Measurements from ENCODE around the gene TPCN1. TPM values are rescaled to one million over a fixed set of nuclear protein-coding genes. Genes with fewer than 3 reads are reported as not detected.

TPCN1 gene
- total RNA-seq, 1 experiment from 2014 or later, result 13.5 TPM

- H4K5ac ChIP-seq (ENCODE audit: insufficient read length, low read depth, low read length), result no peak overlapping the region
- Mint-ChIP-seq H3K27ac (no peak overlapping the region), H3K36me3 (ENCODE audit: insufficient read depth in 1 of 3, low read depth in 3 of 3) (no peaks in the 10 kb centered on the region), H3K9me3 (no peaks in the 10 kb centered on the region), H3K4me3 (no peak overlapping the region), H3K4me1 (peaks cover 7 to 17% of the 10 kb centered on the region in 2 experiments), H3K27me3 (ENCODE audit: low read depth) (peaks cover 8% of the 10 kb centered on the region)
- no peak overlapping the region for H3K14ac ChIP-seq (ENCODE audit: insufficient read depth, low read length)
- no peak for DNase-seq
- no peaks in the 10 kb centered on the region for H3K27me3 ChIP-seq (ENCODE audit: insufficient read depth, low read length)
- H3T11ph ChIP-seq (ENCODE audit: low read length), result no peak overlapping the region
- no peak for TF ChIP-seq CTCF (conservative IDR thresholded peaks at IDR 0.05)
- H4K8ac ChIP-seq (replicated peaks; ENCODE audit: insufficient read length, low read depth, low read length), result no peak overlapping the region
- H3K56ac ChIP-seq (ENCODE audit: insufficient read length, low read depth, low read length), result no peak overlapping the region
- WGBS (ENCODE audit: extremely low coverage, insufficient read length, low lambda C conversion rate), result no CpG with 5 or more reads among the region's 5 CpGs
- no peak overlapping the region for H3K9ac ChIP-seq (ENCODE audit: extremely low read depth, insufficient read length, low read length)
- no peak overlapping the region for H2AK5ac ChIP-seq (ENCODE audit: insufficient read length, low read length)
- no peaks in the 10 kb centered on the region for H3K9me3 ChIP-seq (ENCODE audit: control insufficient read depth, low read depth, low read length)
- no peaks in the 10 kb centered on the region for H3K79me2 ChIP-seq (ENCODE audit: insufficient read depth, low read length)
- H2BK120ac ChIP-seq (ENCODE audit: low read depth, low read length, poor library complexity, severe bottlenecking), result no peak overlapping the region
- H3K27ac ChIP-seq (ENCODE audit: insufficient read length, low read depth, low read length), result no peak overlapping the region
- H2BK15ac ChIP-seq (ENCODE audit: low read depth, low read length), result no peak overlapping the region
- H4K20me1 ChIP-seq (ENCODE audit: control insufficient read depth, insufficient read depth, insufficient read length), result no peaks in the 10 kb centered on the region
- H3K4me1 ChIP-seq (ENCODE audit: insufficient read depth, low read length), result no peaks in the 10 kb centered on the region; the same call in 1 of the 2 replicates
- H2BK5ac ChIP-seq (ENCODE audit: insufficient read length, low read length), result no peak overlapping the region
- no peak overlapping the region for H3K18ac ChIP-seq (ENCODE audit: insufficient read length, low read depth, low read length)
- no peak overlapping the region for H2AFZ ChIP-seq (ENCODE audit: low read length)
- H3K4me2 ChIP-seq (ENCODE audit: insufficient read depth, insufficient read length, low read length), result no peak overlapping the region
- H2BK12ac ChIP-seq (ENCODE audit: insufficient read length, low read depth, low read length), result no peak overlapping the region
- no peaks in the 10 kb centered on the region for H3K23me2 ChIP-seq (ENCODE audit: insufficient read length, low read depth, low read length, poor library complexity, severe bottlenecking)
- no peak overlapping the region for H3K23ac ChIP-seq (ENCODE audit: insufficient read length, low read depth, low read length)
- H2BK20ac ChIP-seq (ENCODE audit: low read depth, low read length, poor library complexity, severe bottlenecking), result no peak overlapping the region
- H3K79me1 ChIP-seq (ENCODE audit: insufficient read depth, low read depth, low read length, poor library complexity, severe bottlenecking), result no peaks in the 10 kb centered on the region
- no peak overlapping the region for H3K4ac ChIP-seq (ENCODE audit: low read depth, low read length)
- H4K91ac ChIP-seq (ENCODE audit: insufficient read length, low read depth, low read length), result no peak overlapping the region
These were observed 125.1 kb downstream of the TPCN1 start for GRCh38 chr12:113346353-113346752.

Measured in H9 (cell line).